Stimulated activated CD8-positive, alpha-beta memory T cell treated with anti-CD3 and anti-CD28 coated beads, Interleukin-7, amount 100 ng/mL, for 24 hours (primary cell): Measurements from ENCODE around the gene LY6G6D.

Experiments
- DNase-seq: peaks from one replicate; pipeline ENCODE4 v3.0.0-alpha.2; 2020; ENCODE audit warnings: low read depth

Gene LY6G6D

GRCh38 chr6:31720196-31720770, 5.1 kb downstream of the LY6G6D start:
- no peak for DNase-seq

- DNase-seq = no peak
These were observed 6.3 kb downstream of the LY6G6D start, which contains the start of gene LY6G6C for GRCh38 chr6:31721351-31722020. TSS of gene LY6G6C (minus strand) at chr6:31721746. CDS start at chr6:31721679, 67 bp downstream.

GRCh38 chr6:31722173-31722572, 7.0 kb downstream of the LY6G6D start:
- DNase-seq = no peak

GRCh38 chr6:31723245-31723979, 8.3 kb downstream of the LY6G6D start, which contains the start of gene MPIG6B:
TSS of gene MPIG6B (plus strand) at chr6:31723373. CDS start at chr6:31723384, 11 bp downstream.
- DNase-seq = no peak

GRCh38 chr6:31723980-31724691, 9.0 kb downstream of the LY6G6D start:
- no peak for DNase-seq

- no peak for DNase-seq
These were observed 10.6 kb downstream of the LY6G6D start for GRCh38 chr6:31725502-31726350.

- no peak for DNase-seq
These were observed 12.0 kb downstream of the LY6G6D start for GRCh38 chr6:31727034-31727716.

- DNase-seq = no peak
These were observed 12.8 kb downstream of the LY6G6D start for GRCh38 chr6:31727717-31728671.

GRCh38 chr6:31728767-31729514, 13.8 kb downstream of the LY6G6D start, which contains the start of gene DDAH2:
TSS of gene DDAH2 (minus strand) at chr6:31729299. CDS start at chr6:31729161, 138 bp downstream.
- no peak for DNase-seq

GRCh38 chr6:31729515-31729978, 14.4 kb downstream of the LY6G6D start:
- peak; percentile 61 for DNase-seq

GRCh38 chr6:31729979-31730630, 15.0 kb downstream of the LY6G6D start:
- peak; percentile 40 for DNase-seq

- no peak for DNase-seq
These were observed 15.5 kb downstream of the LY6G6D start for GRCh38 chr6:31730631-31731086.

GRCh38 chr6:31732029-31732428, 16.9 kb downstream of the LY6G6D start:
- no peak for DNase-seq

- no peak for DNase-seq
These were observed 18.6 kb downstream of the LY6G6D start for GRCh38 chr6:31733734-31734133.

- no peak for DNase-seq
These were observed 19.2 kb downstream of the LY6G6D start for GRCh38 chr6:31734247-31734820.

GRCh38 chr6:31734821-31735406, 19.8 kb downstream of the LY6G6D start:
- no peak for DNase-seq
